ENCODE data around the gene EEPD1.

The EEPD1 gene

GRCh38 chr7:36312064-36312914 lies 159.2 kb downstream of the EEPD1 start:
- no peak for TF ChIP-seq ZNF610 (tag by site-specific recombination; IDR thresholded peaks at IDR 0.05; ENCODE audit: borderline replicate concordance)
- no peak for TF ChIP-seq ZBTB11 (tag by site-specific recombination; conservative IDR thresholded peaks at IDR 0.05; ENCODE audit: low read depth)
- no peak for TF ChIP-seq ZBTB44 (tag by site-specific recombination; IDR thresholded peaks at IDR 0.05)
- no peak for TF ChIP-seq ZSCAN4 (tag by site-specific recombination; IDR thresholded peaks at IDR 0.05)
- TF ChIP-seq ZFP41 (tag by site-specific recombination; IDR thresholded peaks at IDR 0.05; ENCODE audit: borderline replicate concordance) = no peak
- no peak for TF ChIP-seq ZNF433 (tag by site-specific recombination; IDR thresholded peaks at IDR 0.05; ENCODE audit: low read depth)
- TF ChIP-seq BCL11A (tag by site-specific recombination; IDR thresholded peaks at IDR 0.05; ENCODE audit: low read depth) = no peak
- no peak for TF ChIP-seq INSM2 (tag by site-specific recombination; IDR thresholded peaks at IDR 0.05)
- no peak for TF ChIP-seq RBAK (tag by site-specific recombination; IDR thresholded peaks at IDR 0.05)
- TF ChIP-seq ZNF513 (tag by site-specific recombination; IDR thresholded peaks at IDR 0.05) = no peak
- TF ChIP-seq ZNF701 (tag by site-specific recombination; IDR thresholded peaks at IDR 0.05) = no peak
- TF ChIP-seq ZNF132 (tag by site-specific recombination; IDR thresholded peaks at IDR 0.05; ENCODE audit: borderline replicate concordance) = no peak
- TF ChIP-seq ZNF404 (tag by site-specific recombination; IDR thresholded peaks at IDR 0.05) = no peak
- no peak for TF ChIP-seq GLIS1 (tag by site-specific recombination; IDR thresholded peaks at IDR 0.05)
- ChIA-PET CTCF (no interaction called here), POLR2A (no interaction called here)
- Histone ChIP-seq H3K4me3 (ENCODE audit: low read depth, low read length) (no peak overlapping the region), H3K27ac (ENCODE audit: extremely low read depth, low read depth, low read length) (no peak overlapping the region), H3K36me3 (ENCODE audit: control insufficient read depth in 2 of 2, insufficient read depth in 1 of 2, low read length in 2 of 2) (no peaks in the 10 kb centered on the region), H3K9me3 (ENCODE audit: control insufficient read depth, insufficient read depth, low read depth, low read length) (no peaks in the 10 kb centered on the region), H3K4me1 (ENCODE audit: control insufficient read depth, insufficient read depth, low read length) (no peaks in the 10 kb centered on the region)

GRCh38 chr7:36312915-36313334 lies 159.9 kb downstream of the EEPD1 start:
- Histone ChIP-seq H3K9me3 (ENCODE audit: control insufficient read depth, insufficient read depth, low read depth, low read length) (no peaks in the 10 kb centered on the region), H3K36me3 (ENCODE audit: control insufficient read depth in 2 of 2, insufficient read depth in 1 of 2, low read length in 2 of 2) (no peaks in the 10 kb centered on the region), H3K4me1 (ENCODE audit: control insufficient read depth, insufficient read depth, low read length) (no peaks in the 10 kb centered on the region), H3K27ac (ENCODE audit: extremely low read depth, low read depth, low read length) (no peak overlapping the region), H3K4me3 (ENCODE audit: low read depth, low read length) (no peak overlapping the region)
- CTCF ChIA-PET = interaction anchor here (0.7 to 0.8 kb wide), 2 partner anchors 326 to 892 kb away, joined by 3 read pairs; no protein-coding TSS in a partner anchor
- POLR2A ChIA-PET = no interaction called here
- no peak for TF ChIP-seq EGR2 (tag by site-specific recombination; IDR thresholded peaks at IDR 0.05; ENCODE audit: low read depth)
- TF ChIP-seq ZNF24 (tag by site-specific recombination; IDR thresholded peaks at IDR 0.05) = no peak
- TF ChIP-seq GLIS1 (tag by site-specific recombination; IDR thresholded peaks at IDR 0.05) = peak; percentile 38; the same call in 1 of the 2 replicates
- no peak for TF ChIP-seq ZNF621 (tag by site-specific recombination; IDR thresholded peaks at IDR 0.05)
